HL-60 (cell line): ENCODE measurements around the gene ANKRD1.

Source experiments
- GABPA ChIP-seq: IDR thresholded peaks from 2 replicates; pipeline ENCODE4 v1.6.1; 2012; ENCODE audit warnings: low read depth
- POLR2AphosphoS5 ChIP-seq: IDR thresholded peaks from 2 replicates; pipeline ENCODE4 v1.6.1; 2012; ENCODE audit warnings: low read depth
- SPI1 ChIP-seq: IDR thresholded peaks from 2 replicates; pipeline ENCODE4 v1.6.1; 2012; ENCODE audit warnings: low read depth, mild to moderate bottlenecking, borderline replicate concordance
- TF ChIP-seq, protein P1 (sequence below): IDR thresholded peaks from one replicate; pipeline ENCODE4 v1.5.1; 2011; ENCODE audit warnings: low read length, control low read depth, inconsistent platforms; ENCODE audit not compliant: insufficient read depth
- TF ChIP-seq, protein P2 (sequence below): IDR thresholded peaks from 2 replicates; pipeline ENCODE4 v1.6.1; 2012; ENCODE audit warnings: low read depth; ENCODE audit not compliant: insufficient replicate concordance

DNA sequence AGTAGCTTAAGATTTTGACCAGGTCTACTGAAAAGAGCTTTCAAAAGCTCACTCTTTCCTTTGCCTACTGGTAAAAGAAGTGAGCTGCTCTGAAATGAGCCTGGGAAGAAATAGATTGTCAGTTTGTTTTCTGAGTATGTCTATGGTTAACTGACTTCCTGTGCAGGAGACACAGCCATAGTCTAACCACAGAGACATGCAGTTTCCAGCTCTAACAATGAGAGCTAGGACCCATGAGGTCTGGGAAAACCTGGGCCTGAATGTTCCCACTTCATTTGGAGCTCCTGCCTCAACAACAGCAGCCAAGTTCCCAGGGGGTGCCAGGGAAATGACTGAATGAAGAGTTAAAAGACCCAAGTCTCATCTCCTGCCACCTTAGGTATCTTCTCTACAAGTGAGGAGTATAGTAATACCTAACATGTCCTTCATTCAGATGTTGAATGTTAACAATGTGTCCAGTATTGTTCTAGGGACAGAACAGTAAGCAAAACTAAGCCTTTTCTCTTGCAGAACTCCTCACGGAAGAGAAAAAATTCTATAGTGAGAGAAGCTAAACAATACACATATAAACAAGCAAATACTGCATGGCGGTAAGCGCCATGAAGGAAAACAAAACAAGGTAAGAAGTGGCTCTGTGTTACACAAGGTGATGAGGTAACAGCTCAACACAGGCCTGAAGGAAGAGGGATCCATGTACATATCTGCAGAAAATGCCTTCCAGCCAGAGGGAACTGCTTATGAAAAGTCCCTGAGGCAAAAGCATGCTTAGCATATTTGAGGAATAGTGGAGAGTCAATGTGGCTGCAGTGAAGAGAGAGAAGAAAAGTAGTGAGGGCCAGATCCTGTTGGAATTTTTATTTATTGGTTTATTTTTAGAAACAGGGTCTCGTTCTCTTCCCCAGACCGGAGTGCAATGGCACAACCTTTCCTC lies 26.4 kb upstream of the ANKRD1 start:
- TF ChIP-seq, protein P1, sequence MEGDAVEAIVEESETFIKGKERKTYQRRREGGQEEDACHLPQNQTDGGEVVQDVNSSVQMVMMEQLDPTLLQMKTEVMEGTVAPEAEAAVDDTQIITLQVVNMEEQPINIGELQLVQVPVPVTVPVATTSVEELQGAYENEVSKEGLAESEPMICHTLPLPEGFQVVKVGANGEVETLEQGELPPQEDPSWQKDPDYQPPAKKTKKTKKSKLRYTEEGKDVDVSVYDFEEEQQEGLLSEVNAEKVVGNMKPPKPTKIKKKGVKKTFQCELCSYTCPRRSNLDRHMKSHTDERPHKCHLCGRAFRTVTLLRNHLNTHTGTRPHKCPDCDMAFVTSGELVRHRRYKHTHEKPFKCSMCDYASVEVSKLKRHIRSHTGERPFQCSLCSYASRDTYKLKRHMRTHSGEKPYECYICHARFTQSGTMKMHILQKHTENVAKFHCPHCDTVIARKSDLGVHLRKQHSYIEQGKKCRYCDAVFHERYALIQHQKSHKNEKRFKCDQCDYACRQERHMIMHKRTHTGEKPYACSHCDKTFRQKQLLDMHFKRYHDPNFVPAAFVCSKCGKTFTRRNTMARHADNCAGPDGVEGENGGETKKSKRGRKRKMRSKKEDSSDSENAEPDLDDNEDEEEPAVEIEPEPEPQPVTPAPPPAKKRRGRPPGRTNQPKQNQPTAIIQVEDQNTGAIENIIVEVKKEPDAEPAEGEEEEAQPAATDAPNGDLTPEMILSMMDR = no peak
- TF ChIP-seq POLR2AphosphoS5 (no peak), SPI1 (no peak), GABPA (no peak)
- TF ChIP-seq, protein P2, sequence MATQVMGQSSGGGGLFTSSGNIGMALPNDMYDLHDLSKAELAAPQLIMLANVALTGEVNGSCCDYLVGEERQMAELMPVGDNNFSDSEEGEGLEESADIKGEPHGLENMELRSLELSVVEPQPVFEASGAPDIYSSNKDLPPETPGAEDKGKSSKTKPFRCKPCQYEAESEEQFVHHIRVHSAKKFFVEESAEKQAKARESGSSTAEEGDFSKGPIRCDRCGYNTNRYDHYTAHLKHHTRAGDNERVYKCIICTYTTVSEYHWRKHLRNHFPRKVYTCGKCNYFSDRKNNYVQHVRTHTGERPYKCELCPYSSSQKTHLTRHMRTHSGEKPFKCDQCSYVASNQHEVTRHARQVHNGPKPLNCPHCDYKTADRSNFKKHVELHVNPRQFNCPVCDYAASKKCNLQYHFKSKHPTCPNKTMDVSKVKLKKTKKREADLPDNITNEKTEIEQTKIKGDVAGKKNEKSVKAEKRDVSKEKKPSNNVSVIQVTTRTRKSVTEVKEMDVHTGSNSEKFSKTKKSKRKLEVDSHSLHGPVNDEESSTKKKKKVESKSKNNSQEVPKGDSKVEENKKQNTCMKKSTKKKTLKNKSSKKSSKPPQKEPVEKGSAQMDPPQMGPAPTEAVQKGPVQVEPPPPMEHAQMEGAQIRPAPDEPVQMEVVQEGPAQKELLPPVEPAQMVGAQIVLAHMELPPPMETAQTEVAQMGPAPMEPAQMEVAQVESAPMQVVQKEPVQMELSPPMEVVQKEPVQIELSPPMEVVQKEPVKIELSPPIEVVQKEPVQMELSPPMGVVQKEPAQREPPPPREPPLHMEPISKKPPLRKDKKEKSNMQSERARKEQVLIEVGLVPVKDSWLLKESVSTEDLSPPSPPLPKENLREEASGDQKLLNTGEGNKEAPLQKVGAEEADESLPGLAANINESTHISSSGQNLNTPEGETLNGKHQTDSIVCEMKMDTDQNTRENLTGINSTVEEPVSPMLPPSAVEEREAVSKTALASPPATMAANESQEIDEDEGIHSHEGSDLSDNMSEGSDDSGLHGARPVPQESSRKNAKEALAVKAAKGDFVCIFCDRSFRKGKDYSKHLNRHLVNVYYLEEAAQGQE = no peak
